ENCODE data around the gene MAGI1. TPM values are rescaled to one million over a fixed set of nuclear protein-coding genes. Genes with fewer than 3 reads are reported as not detected.
"Not testable (repeated sequence)": the region's sequence is repeated elsewhere in the genome, so short reads cannot be mapped to it uniquely, and the experiment has no call there.

The MAGI1 gene
- total RNA-seq, 1 donor from 2014 or later: not detected

- TF ChIP-seq CTCF (IDR thresholded peaks at IDR 0.05): no peak
- ATAC-seq (ENCODE audit: low read depth): no peak
- CTCF ChIA-PET: no interaction called here
- POLR2A ChIA-PET: no interaction called here
- Mint-ChIP-seq H3K27me3 (peaks cover 4% of the 10 kb centered on the region), H3K4me3 (no peak overlapping the region), H3K9me3 (peaks cover 3% of the 10 kb centered on the region), H3K36me3 (ENCODE audit: low read depth) (no peaks in the 10 kb centered on the region), H3K27ac (no peak overlapping the region), H3K4me1 (no peaks in the 10 kb centered on the region)
- intact Hi-C loops (cut with micrococcal nuclease): no loop called here
- no peak for DNase-seq
Measured at GRCh38 chr3:66048051-66048395, 9.3 kb upstream of the MAGI1 start.

- Mint-ChIP-seq H3K4me3 (no peak overlapping the region), H3K9me3 (peaks cover 3% of the 10 kb centered on the region), H3K36me3 (ENCODE audit: low read depth) (no peaks in the 10 kb centered on the region), H3K27ac (no peak overlapping the region), H3K4me1 (no peaks in the 10 kb centered on the region), H3K27me3 (peaks cover 4% of the 10 kb centered on the region)
- POLR2A ChIA-PET: no interaction called here
- CTCF ChIA-PET: no interaction called here
- DNase-seq (no peak), ATAC-seq (ENCODE audit: low read depth) (no peak)
- intact Hi-C loops (cut with micrococcal nuclease): no loop called here
- TF ChIP-seq CTCF (IDR thresholded peaks at IDR 0.05): no peak
Measured at GRCh38 chr3:66047311-66048050, 8.8 kb upstream of the MAGI1 start.

- CTCF ChIA-PET; H3K4me1 Mint-ChIP-seq; DNase-seq; H3K9me3 Mint-ChIP-seq; H3K27ac Mint-ChIP-seq; ATAC-seq (ENCODE audit: low read depth); intact Hi-C loops (cut with micrococcal nuclease); H3K4me3 Mint-ChIP-seq; H3K36me3 Mint-ChIP-seq (ENCODE audit: low read depth); POLR2A ChIA-PET; H3K27me3 Mint-ChIP-seq: not testable (repeated sequence)
Measured at GRCh38 chr3:66046321-66046720, 7.6 kb upstream of the MAGI1 start.

- TF ChIP-seq CTCF (IDR thresholded peaks at IDR 0.05): no peak
- ChIA-PET POLR2A (interaction anchor here (0.6 kb wide), 1 partner anchor 151 kb away, joined by 3 read pairs; no protein-coding TSS in a partner anchor), CTCF (no interaction called here)
- Mint-ChIP-seq H3K27ac (no peak overlapping the region), H3K4me1 (peaks cover 18% of the 10 kb centered on the region), H3K27me3 (peaks cover 38% of the 10 kb centered on the region), H3K9me3 (no peaks in the 10 kb centered on the region), H3K36me3 (ENCODE audit: low read depth) (no peaks in the 10 kb centered on the region), H3K4me3 (no peak overlapping the region)
- DNase-seq: no peak
- no peak for ATAC-seq (ENCODE audit: low read depth)
- intact Hi-C loops (cut with micrococcal nuclease): no loop called here
Measured at GRCh38 chr3:66041828-66042227, 3.1 kb upstream of the MAGI1 start.

- intact Hi-C loops (cut with micrococcal nuclease): no loop called here
- Mint-ChIP-seq H3K9me3 (no peaks in the 10 kb centered on the region), H3K36me3 (ENCODE audit: low read depth) (no peaks in the 10 kb centered on the region), H3K27ac (no peak overlapping the region), H3K4me3 (no peak overlapping the region), H3K4me1 (peaks cover 18% of the 10 kb centered on the region), H3K27me3 (peaks cover 41% of the 10 kb centered on the region)
- CTCF ChIA-PET: no interaction called here
- no peak for TF ChIP-seq CTCF (IDR thresholded peaks at IDR 0.05)
- POLR2A ChIA-PET: no interaction called here
- ATAC-seq (ENCODE audit: low read depth) (no peak), DNase-seq (no peak)
Measured at GRCh38 chr3:66041116-66041515, 2.4 kb upstream of the MAGI1 start.

GRCh38 chr3:66039590-66039887, 821 bp upstream of the MAGI1 start:
- peaks cover 3% of the 10 kb centered on the region for H3K9me3 Mint-ChIP-seq
- H3K27me3 Mint-ChIP-seq: peaks cover 42% of the 10 kb centered on the region
- no peak overlapping the region for H3K27ac Mint-ChIP-seq
- H3K4me1 Mint-ChIP-seq: peaks cover 18% of the 10 kb centered on the region
- no peak for TF ChIP-seq CTCF (IDR thresholded peaks at IDR 0.05)
- POLR2A ChIA-PET: no interaction called here
- CTCF ChIA-PET: no interaction called here
- no peak for DNase-seq
- H3K4me3 Mint-ChIP-seq: no peak overlapping the region
- intact Hi-C loops (cut with micrococcal nuclease): no loop called here
- H3K36me3 Mint-ChIP-seq (ENCODE audit: low read depth): no peaks in the 10 kb centered on the region
- ATAC-seq (ENCODE audit: low read depth): no peak

Data from activated B cell treated with CpG ODN at 0.5 μM for 24 hours (primary cell).